ENCODE data around the gene RGS7. TPM values are rescaled to one million over a fixed set of nuclear protein-coding genes. Genes with fewer than 3 reads are reported as not detected.

Gene RGS7
- total and polyA plus RNA-seq, 2 of the 8 experiments (the other 6 are each of a cell fraction or from before 2014, with no cell fraction given), result 1.6 to 3.0 TPM

- no peak overlapping the region for H3K23ac ChIP-seq (ENCODE audit: insufficient read length)
- H3K27ac ChIP-seq (ENCODE audit: low read depth, low read length), result no peak overlapping the region
- no peak overlapping the region for H3K4me2 ChIP-seq (ENCODE audit: insufficient read depth in 1 of 2, low read depth in 2 of 2, low read length in 2 of 2)
- H3K9ac ChIP-seq (replicated peaks in 1 of 4; ENCODE audit: extremely low read depth in 1 of 4, low read depth in 3 of 4, low read length in 3 of 4), result no peak overlapping the region
- no peak overlapping the region for H4K8ac ChIP-seq (ENCODE audit: extremely low read depth, insufficient read depth, low read length)
- no peak overlapping the region for H2AFZ ChIP-seq (ENCODE audit: low read length)
- no peak overlapping the region for H3K14ac ChIP-seq (ENCODE audit: insufficient read length)
- TF ChIP-seq E2F6 (IDR thresholded peaks at IDR 0.05) (no peak), TAF1 (IDR thresholded peaks at IDR 0.05; ENCODE audit: low read depth, low read length) (no peak)
- no peak overlapping the region for H2BK20ac ChIP-seq (ENCODE audit: low read length)
- H3K79me1 ChIP-seq (ENCODE audit: low read depth, low read length), result no peaks in the 10 kb centered on the region
- no peaks in the 10 kb centered on the region for H3K9me3 ChIP-seq (ENCODE audit: insufficient read depth in 2 of 2, low read depth in 1 of 2, low read length in 1 of 2)
- no peak overlapping the region for H4K91ac ChIP-seq (replicated peaks; ENCODE audit: insufficient read length, low read length)
- H2BK15ac ChIP-seq (ENCODE audit: low read length), result no peak overlapping the region
- no peak overlapping the region for H3K56ac ChIP-seq (replicated peaks; ENCODE audit: insufficient read length, low read depth, low read length)
- no peak overlapping the region for H4K5ac ChIP-seq (ENCODE audit: insufficient read length, low read depth, low read length)
- no peak overlapping the region for H2BK5ac ChIP-seq (ENCODE audit: low read depth, low read length)
- H3K23me2 ChIP-seq (ENCODE audit: low read depth, low read length), result no peaks in the 10 kb centered on the region
- H3K4me1 ChIP-seq (replicated peaks in 1 of 4; ENCODE audit: control insufficient read depth in 3 of 4, insufficient read depth in 4 of 4, low read length in 3 of 4), result no peaks in the 10 kb centered on the region
- H3K36me3 ChIP-seq (ENCODE audit: control insufficient read depth in 2 of 4, insufficient read depth in 4 of 4, low read length in 3 of 4), result no peaks in the 10 kb centered on the region
- ChIA-PET CTCF (ENCODE audit: partially characterized antibody) (no interaction called here), POLR2A (ENCODE audit: partially characterized antibody) (no interaction called here)
- no peak overlapping the region for H2AK5ac ChIP-seq (ENCODE audit: low read depth, low read length)
- H2BK120ac ChIP-seq (replicated peaks; ENCODE audit: low read depth, low read length), result no peak overlapping the region
- no peak overlapping the region for H2BK12ac ChIP-seq (ENCODE audit: low read depth, low read length)
- DNase-seq (ENCODE audit: low read depth in 1 of 2, low spot score in 2 of 2), result no peak
- H3K79me2 ChIP-seq (ENCODE audit: control insufficient read depth in 1 of 2, insufficient read depth in 2 of 2, low read length in 2 of 2), result no peaks in the 10 kb centered on the region
- no peak overlapping the region for H3K18ac ChIP-seq (ENCODE audit: extremely low read depth, low read length)
- H3K4me3 ChIP-seq (ENCODE audit: extremely low read depth in 1 of 4, insufficient read depth in 2 of 4, low read depth in 3 of 4, low read length in 4 of 4), result no peak overlapping the region
- no peaks in the 10 kb centered on the region for H3K27me3 ChIP-seq (replicated peaks in 1 of 4; ENCODE audit: control insufficient read depth in 3 of 4, extremely low read depth in 1 of 4, insufficient read depth in 3 of 4, low read length in 3 of 4)
- FAIRE-seq, result no peak
- H3K4ac ChIP-seq (replicated peaks; ENCODE audit: insufficient read length, low read depth, low read length), result no peak overlapping the region
- 93% methylated on average over 2 of the region's 2 CpGs; no CpG with 5 or more reads in 1 of the 2 experiments for WGBS, 2 experiments (ENCODE audit: extremely low coverage in 1 of 2, insufficient coverage in 1 of 2, insufficient read length in 1 of 2, insufficient replicate concordance in 2 of 2, low coverage in 1 of 2, low lambda C conversion rate in 2 of 2, missing lambda C conversion rate in 1 of 2)
- no peaks in the 10 kb centered on the region for H4K20me1 ChIP-seq (replicated peaks in 1 of 2; ENCODE audit: control insufficient read depth in 1 of 2, insufficient read depth in 2 of 2, low read length in 2 of 2)
Measured at GRCh38 chr1:240784776-240785175, 572.2 kb downstream of the RGS7 start.
